GM23338 (cell line): ENCODE data around the gene TGFBR1. TPM values are rescaled to one million over a fixed set of nuclear protein-coding genes. Genes with fewer than 3 reads are reported as not detected.

Source experiments
- ATAC-seq: fragments of 200-7000 bp; cut with Tn5 transposase; 3 replicates; pipeline ENCODE4 v1.9.1; 2020
- DNase-seq: peaks from one replicate; pipeline ENCODE4 v3.0.0-alpha.2; 2015; ENCODE audit warnings: low spot score
- H2AFZ ChIP-seq: fragments of 200-600 bp; sonication (generic); 2 replicates; pipeline ENCODE4 v1.8.0; 2016; ENCODE audit warnings: antibody characterized with exemption, mild to moderate bottlenecking, moderate library complexity
- H3F3A ChIP-seq: fragments of 200-600 bp; sonication (generic); replicated peaks from 2 replicates; pipeline ENCODE4 v1.8.0; 2017; ENCODE audit warnings: antibody characterized with exemption, mixed run types, low read depth
- H3K27ac ChIP-seq: fragments of 200-600 bp; sonication (generic); 2 replicates; pipeline ENCODE4 v1.6.1; 2016; ENCODE audit warnings: low read depth
- H3K27me3 ChIP-seq: fragments of 200-600 bp; sonication (generic); 2 replicates; pipeline ENCODE4 v1.8.0; 2016; ENCODE audit warnings: mild to moderate bottlenecking, mixed run types, moderate library complexity; ENCODE audit not compliant: insufficient read depth
- H3K36me3 ChIP-seq: fragments of 200-600 bp; sonication (generic); 2 replicates; pipeline ENCODE4 v1.8.0; 2016; ENCODE audit warnings: mild to moderate bottlenecking; ENCODE audit not compliant: insufficient read depth
- H3K4me1 ChIP-seq: fragments of 200-600 bp; sonication (generic); 2 replicates; pipeline ENCODE4 v1.8.0; 2016; ENCODE audit warnings: mild to moderate bottlenecking, moderate library complexity; ENCODE audit not compliant: insufficient read depth
- H3K4me2 ChIP-seq: fragments of 200-600 bp; sonication (generic); 2 replicates; pipeline ENCODE4 v1.7.1; 2017; ENCODE audit warnings: mixed run types
- H3K4me3 ChIP-seq: fragments of 200-600 bp; sonication (generic); 2 replicates; pipeline ENCODE4 v1.6.1; 2016; ENCODE audit warnings: mixed run types
- H3K79me2 ChIP-seq: fragments of 200-600 bp; sonication (generic); replicated peaks from 2 replicates; pipeline ENCODE4 v1.8.0; 2017; ENCODE audit warnings: mild to moderate bottlenecking; ENCODE audit not compliant: insufficient read depth
- H3K9me2 ChIP-seq: fragments of 200-600 bp; sonication (generic); 2 replicates; pipeline ENCODE4 v1.8.0; 2017; ENCODE audit not compliant: insufficient read depth
- H4K20me1 ChIP-seq: fragments of 200-600 bp; sonication (generic); replicated peaks from 2 replicates; pipeline ENCODE4 v1.8.0; 2017; ENCODE audit warnings: mild to moderate bottlenecking; ENCODE audit not compliant: insufficient read depth
- H3K27ac Mint-ChIP-seq: 2 replicates; pipeline ENCODE4 v1.8.0; 2020; ENCODE audit warnings: inconsistent platforms, mild to moderate bottlenecking, moderate library complexity, mixed read lengths
- H3K27me3 Mint-ChIP-seq: 3 replicates; pipeline ENCODE4 v1.8.0; 2022; ENCODE audit warnings: low read depth, mild to moderate bottlenecking, moderate library complexity, mixed read lengths, inconsistent platforms; ENCODE audit not compliant: insufficient read depth, poor library complexity
- H3K36me3 Mint-ChIP-seq: 3 replicates; pipeline ENCODE4 v1.8.0; 2021; ENCODE audit warnings: low read depth, mild to moderate bottlenecking, inconsistent platforms, moderate library complexity, mixed read lengths
- H3K4me1 Mint-ChIP-seq: 3 replicates; pipeline ENCODE4 v1.8.0; 2020; ENCODE audit warnings: mild to moderate bottlenecking, inconsistent platforms, mixed read lengths
- H3K4me3 Mint-ChIP-seq: 3 replicates; pipeline ENCODE4 v1.8.0; 2021; ENCODE audit warnings: moderate library complexity, mild to moderate bottlenecking, inconsistent platforms, mixed read lengths
- H3K9me3 Mint-ChIP-seq: 3 replicates; pipeline ENCODE4 v1.8.0; 2020; ENCODE audit warnings: moderate library complexity, mild to moderate bottlenecking, inconsistent platforms, mixed read lengths
- CREB1 ChIP-seq: fragments of 250-450 bp; sonication (Bioruptor Pico); IDR thresholded peaks from 2 replicates; pipeline ENCODE4 v1.5.0; 2020; ENCODE audit warnings: low read depth, mild to moderate bottlenecking, moderate library complexity
- CTCF ChIP-seq, 2 experiments: fragments of 200-600 bp in 1 of 2; sonication (generic) in 1 of 2; conservative IDR thresholded peaks; 2 replicates each; pipeline versions ENCODE4 v1.5.1 to v1.6.1; 2016 to 2017; ENCODE audit warnings: antibody characterized with exemption in 2 of 2, low read depth in 2 of 2, mild to moderate bottlenecking in 2 of 2, moderate library complexity in 1 of 2
- ETS1 ChIP-seq: IDR thresholded peaks from 2 replicates; pipeline ENCODE4 v1.6.1; 2016; ENCODE audit warnings: antibody characterized with exemption
- EZH2 ChIP-seq: fragments of 200-600 bp; sonication (generic); IDR thresholded peaks from one replicate; pipeline ENCODE4 v1.8.0; 2017; ENCODE audit warnings: antibody characterized with exemption, mild to moderate bottlenecking, low read depth; ENCODE audit not compliant: unreplicated experiment
- EZH2phosphoT487 ChIP-seq: fragments of 200-600 bp; sonication (generic); IDR thresholded peaks from one replicate; pipeline ENCODE4 v1.8.1; 2018; ENCODE audit warnings: antibody characterized with exemption; ENCODE audit not compliant: unreplicated experiment
- NANOG ChIP-seq: IDR thresholded peaks from 2 replicates; pipeline ENCODE4 v1.6.1; 2016; ENCODE audit warnings: antibody characterized with exemption, borderline replicate concordance
- STAT1 ChIP-seq: IDR thresholded peaks from one replicate; pipeline ENCODE4 v1.6.1; 2016; ENCODE audit warnings: antibody characterized with exemption; ENCODE audit not compliant: unreplicated experiment
- ZNF114 ChIP-seq: fragments of 250-450 bp; sonication (Bioruptor Pico); IDR thresholded peaks from 2 replicates; pipeline ENCODE4 v1.5.0; 2020; ENCODE audit warnings: mild to moderate bottlenecking, moderate library complexity
- ZNF331 ChIP-seq: fragments of 250-450 bp; sonication (Bioruptor Pico); IDR thresholded peaks from 2 replicates; pipeline ENCODE4 v1.5.0; 2020; ENCODE audit warnings: low read depth, mild to moderate bottlenecking, moderate library complexity
- polyA plus RNA-seq: library from polyadenylated mRNA; unstranded; fragments of >200 nt; fragmentation: Nextera tagmentation; extraction: Ambion mirVana; gene quantifications from 2 replicates; pipeline ENCODE4 v1.2.1, GENCODE V29; 2016
- total RNA-seq: library from RNA; depleted of rRNA; stranded (reverse); fragments of >200 nt; shearing (Covaris generic); gene quantifications from 2 replicates; pipeline ENCODE4 v1.2.3, GENCODE V29; 2014
- TF ChIP-seq, protein P1 (sequence below): fragments of 250-450 bp; sonication (Bioruptor Pico); IDR thresholded peaks from 2 replicates; pipeline ENCODE4 v1.5.0; 2020; ENCODE audit warnings: mild to moderate bottlenecking, moderate library complexity

Gene TGFBR1
- total and polyA plus RNA-seq, 2 experiments from 2014 or later = 9.3 to 40.2 TPM

GRCh38 chr9:99178912-99179872 is 74.3 kb downstream of the TGFBR1 start (continued):
- TF ChIP-seq NANOG (no peak), EZH2 (no peak), CTCF (conservative IDR thresholded peaks at IDR 0.05; ENCODE audit: low read depth in 2 of 2) (no peak), ZNF114 (CRISPR knock-in tag) (no peak), ZNF331 (CRISPR knock-in tag) (no peak), EZH2phosphoT487 (no peak)

DNA sequence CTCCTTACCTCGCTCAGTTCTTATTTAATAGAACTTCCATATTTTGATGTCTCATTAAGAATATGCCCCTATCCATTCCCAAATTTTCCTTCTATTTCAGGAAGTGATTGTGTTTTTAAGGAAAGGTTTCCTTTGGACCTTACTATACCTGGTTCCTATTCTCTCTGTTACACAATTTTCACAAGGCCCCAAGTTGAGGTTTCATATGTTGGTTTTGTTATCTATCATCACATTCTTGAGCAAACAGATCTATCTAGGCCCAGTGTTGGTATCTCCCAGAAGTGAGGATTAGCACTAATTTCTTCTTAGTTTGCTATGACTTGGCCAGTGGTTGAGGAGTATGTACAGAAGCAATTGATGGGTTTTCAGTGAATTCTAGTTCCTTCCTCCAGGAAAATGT is 75.3 kb downstream of the TGFBR1 start:
- no peaks in the 10 kb centered on the region for H3K9me2 ChIP-seq
- H3K27me3 Mint-ChIP-seq = no peaks in the 10 kb centered on the region
- H3K4me3 Mint-ChIP-seq = no peak overlapping the region
- H3K4me2 ChIP-seq = no peak overlapping the region
- no peak for ATAC-seq
- peaks cover 8% of the 10 kb centered on the region; the same call in 1 of the 2 replicates for H3K4me1 ChIP-seq
- no peak for DNase-seq
- H3K79me2 ChIP-seq = no peaks in the 10 kb centered on the region
- H3K27me3 ChIP-seq = no peaks in the 10 kb centered on the region
- no peak for TF ChIP-seq CTCF (conservative IDR thresholded peaks at IDR 0.05; ENCODE audit: low read depth in 2 of 2)
- no peak for TF ChIP-seq EZH2phosphoT487
- TF ChIP-seq CREB1 = no peak
- TF ChIP-seq NANOG = no peak
- TF ChIP-seq EZH2 = no peak
- no peak for TF ChIP-seq ETS1
- TF ChIP-seq, protein P1, sequence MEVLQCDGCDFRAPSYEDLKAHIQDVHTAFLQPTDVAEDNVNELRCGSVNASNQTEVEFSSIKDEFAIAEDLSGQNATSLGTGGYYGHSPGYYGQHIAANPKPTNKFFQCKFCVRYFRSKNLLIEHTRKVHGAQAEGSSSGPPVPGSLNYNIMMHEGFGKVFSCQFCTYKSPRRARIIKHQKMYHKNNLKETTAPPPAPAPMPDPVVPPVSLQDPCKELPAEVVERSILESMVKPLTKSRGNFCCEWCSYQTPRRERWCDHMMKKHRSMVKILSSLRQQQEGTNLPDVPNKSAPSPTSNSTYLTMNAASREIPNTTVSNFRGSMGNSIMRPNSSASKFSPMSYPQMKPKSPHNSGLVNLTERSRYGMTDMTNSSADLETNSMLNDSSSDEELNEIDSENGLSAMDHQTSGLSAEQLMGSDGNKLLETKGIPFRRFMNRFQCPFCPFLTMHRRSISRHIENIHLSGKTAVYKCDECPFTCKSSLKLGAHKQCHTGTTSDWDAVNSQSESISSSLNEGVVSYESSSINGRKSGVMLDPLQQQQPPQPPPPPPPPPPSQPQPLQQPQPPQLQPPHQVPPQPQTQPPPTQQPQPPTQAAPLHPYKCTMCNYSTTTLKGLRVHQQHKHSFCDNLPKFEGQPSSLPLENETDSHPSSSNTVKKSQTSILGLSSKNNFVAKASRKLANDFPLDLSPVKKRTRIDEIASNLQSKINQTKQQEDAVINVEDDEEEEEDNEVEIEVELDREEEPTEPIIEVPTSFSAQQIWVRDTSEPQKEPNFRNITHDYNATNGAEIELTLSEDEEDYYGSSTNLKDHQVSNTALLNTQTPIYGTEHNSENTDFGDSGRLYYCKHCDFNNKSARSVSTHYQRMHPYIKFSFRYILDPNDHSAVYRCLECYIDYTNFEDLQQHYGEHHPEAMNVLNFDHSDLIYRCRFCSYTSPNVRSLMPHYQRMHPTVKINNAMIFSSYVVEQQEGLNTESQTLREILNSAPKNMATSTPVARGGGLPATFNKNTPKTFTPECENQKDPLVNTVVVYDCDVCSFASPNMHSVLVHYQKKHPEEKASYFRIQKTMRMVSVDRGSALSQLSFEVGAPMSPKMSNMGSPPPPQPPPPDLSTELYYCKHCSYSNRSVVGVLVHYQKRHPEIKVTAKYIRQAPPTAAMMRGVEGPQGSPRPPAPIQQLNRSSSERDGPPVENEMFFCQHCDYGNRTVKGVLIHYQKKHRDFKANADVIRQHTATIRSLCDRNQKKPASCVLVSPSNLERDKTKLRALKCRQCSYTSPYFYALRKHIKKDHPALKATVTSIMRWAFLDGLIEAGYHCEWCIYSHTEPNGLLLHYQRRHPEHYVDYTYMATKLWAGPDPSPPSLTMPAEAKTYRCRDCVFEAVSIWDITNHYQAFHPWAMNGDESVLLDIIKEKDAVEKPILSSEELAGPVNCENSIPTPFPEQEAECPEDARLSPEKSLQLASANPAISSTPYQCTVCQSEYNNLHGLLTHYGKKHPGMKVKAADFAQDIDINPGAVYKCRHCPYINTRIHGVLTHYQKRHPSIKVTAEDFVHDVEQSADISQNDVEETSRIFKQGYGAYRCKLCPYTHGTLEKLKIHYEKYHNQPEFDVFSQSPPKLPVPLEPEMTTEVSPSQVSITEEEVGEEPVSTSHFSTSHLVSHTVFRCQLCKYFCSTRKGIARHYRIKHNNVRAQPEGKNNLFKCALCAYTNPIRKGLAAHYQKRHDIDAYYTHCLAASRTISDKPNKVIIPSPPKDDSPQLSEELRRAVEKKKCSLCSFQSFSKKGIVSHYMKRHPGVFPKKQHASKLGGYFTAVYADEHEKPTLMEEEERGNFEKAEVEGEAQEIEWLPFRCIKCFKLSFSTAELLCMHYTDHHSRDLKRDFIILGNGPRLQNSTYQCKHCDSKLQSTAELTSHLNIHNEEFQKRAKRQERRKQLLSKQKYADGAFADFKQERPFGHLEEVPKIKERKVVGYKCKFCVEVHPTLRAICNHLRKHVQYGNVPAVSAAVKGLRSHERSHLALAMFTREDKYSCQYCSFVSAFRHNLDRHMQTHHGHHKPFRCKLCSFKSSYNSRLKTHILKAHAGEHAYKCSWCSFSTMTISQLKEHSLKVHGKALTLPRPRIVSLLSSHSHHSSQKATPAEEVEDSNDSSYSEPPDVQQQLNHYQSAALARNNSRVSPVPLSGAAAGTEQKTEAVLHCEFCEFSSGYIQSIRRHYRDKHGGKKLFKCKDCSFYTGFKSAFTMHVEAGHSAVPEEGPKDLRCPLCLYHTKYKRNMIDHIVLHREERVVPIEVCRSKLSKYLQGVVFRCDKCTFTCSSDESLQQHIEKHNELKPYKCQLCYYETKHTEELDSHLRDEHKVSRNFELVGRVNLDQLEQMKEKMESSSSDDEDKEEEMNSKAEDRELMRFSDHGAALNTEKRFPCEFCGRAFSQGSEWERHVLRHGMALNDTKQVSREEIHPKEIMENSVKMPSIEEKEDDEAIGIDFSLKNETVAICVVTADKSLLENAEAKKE (CRISPR knock-in tag) = no peak
- TF ChIP-seq STAT1 = no peak
- no peak overlapping the region for H2AFZ ChIP-seq
- no peaks in the 10 kb centered on the region for H3F3A ChIP-seq
- no peaks in the 10 kb centered on the region for H3K9me3 Mint-ChIP-seq
- H4K20me1 ChIP-seq = no peaks in the 10 kb centered on the region
- no peak overlapping the region for H3K4me3 ChIP-seq
- no peaks in the 10 kb centered on the region for H3K36me3 ChIP-seq
- H3K27ac ChIP-seq = no peak overlapping the region
- no peak overlapping the region for H3K27ac Mint-ChIP-seq
- H3K36me3 Mint-ChIP-seq = no peaks in the 10 kb centered on the region
- peaks cover 16% of the 10 kb centered on the region; the same call in 2 of the 3 replicates for H3K4me1 Mint-ChIP-seq
